Mononuclear cell (primary cell): ENCODE results near the gene DNAL1. TPM values are rescaled to one million over a fixed set of nuclear protein-coding genes. Genes with fewer than 3 reads are reported as not detected.
"Not testable (repeated sequence)": the region's sequence is repeated elsewhere in the genome, so short reads cannot be mapped to it uniquely, and the experiment has no call there.

ENCODE experiments used
- H3K27me3 ChIP-seq: 2 replicates; pipeline ENCODE4 v1.6.0; 2011; ENCODE audit warnings: low read length, control low read depth; ENCODE audit not compliant: insufficient read depth
- H3K4me1 ChIP-seq: 2 replicates; pipeline ENCODE4 v1.5.1; 2011; ENCODE audit warnings: mild to moderate bottlenecking, low read length, control low read depth; ENCODE audit not compliant: insufficient read depth
- H3K4me3 ChIP-seq: 2 replicates; pipeline ENCODE4 v1.5.1; 2011; ENCODE audit warnings: mild to moderate bottlenecking, low read length, moderate library complexity
- H3K9me3 ChIP-seq: 2 replicates; pipeline ENCODE4 v1.5.1; 2011; ENCODE audit warnings: low read depth, mild to moderate bottlenecking, control low read depth, low read length
- total RNA-seq: library from RNA; depleted of rRNA; stranded (reverse); fragments of >200 nt; gene quantifications from one replicate; pipeline ENCODE4 v1.2.3, GENCODE V29; 2012

DNAL1 gene
- total RNA-seq, 1 donor = 1.5 TPM

- Histone ChIP-seq H3K9me3 (no peaks in the 10 kb centered on the region), H3K27me3 (no peaks in the 10 kb centered on the region), H3K4me1 (no peaks in the 10 kb centered on the region), H3K4me3 (no peak overlapping the region)
These were observed 20.3 kb downstream of the DNAL1 start for GRCh38 chr14:73665130-73665529.

GRCh38 chr14:73666583-73666982, 21.8 kb downstream of the DNAL1 start:
- H3K9me3 ChIP-seq = no peaks in the 10 kb centered on the region
- H3K4me1 ChIP-seq = no peaks in the 10 kb centered on the region
- H3K4me3 ChIP-seq = no peak overlapping the region
- H3K27me3 ChIP-seq = no peaks in the 10 kb centered on the region

- Histone ChIP-seq H3K4me3 (no peak overlapping the region), H3K27me3 (no peaks in the 10 kb centered on the region), H3K4me1 (no peaks in the 10 kb centered on the region), H3K9me3 (no peaks in the 10 kb centered on the region)
These were observed 23.1 kb downstream of the DNAL1 start for GRCh38 chr14:73667854-73668253.

GRCh38 chr14:73674986-73675385, 30.2 kb downstream of the DNAL1 start:
- no peak overlapping the region for H3K4me3 ChIP-seq
- no peaks in the 10 kb centered on the region for H3K9me3 ChIP-seq
- no peaks in the 10 kb centered on the region for H3K4me1 ChIP-seq
- no peaks in the 10 kb centered on the region for H3K27me3 ChIP-seq

GRCh38 chr14:73678698-73679097, 33.9 kb downstream of the DNAL1 start:
- Histone ChIP-seq H3K4me1 (no peaks in the 10 kb centered on the region), H3K27me3 (no peaks in the 10 kb centered on the region), H3K9me3 (no peaks in the 10 kb centered on the region), H3K4me3 (no peak overlapping the region)

- Histone ChIP-seq H3K4me1 (no peaks in the 10 kb centered on the region), H3K4me3 (no peak overlapping the region), H3K27me3 (no peaks in the 10 kb centered on the region), H3K9me3 (no peaks in the 10 kb centered on the region)
These were observed 36.0 kb downstream of the DNAL1 start for GRCh38 chr14:73680821-73681220.

GRCh38 chr14:73684627-73685026, 39.8 kb downstream of the DNAL1 start:
- Histone ChIP-seq H3K27me3 (no peaks in the 10 kb centered on the region), H3K4me3 (no peak overlapping the region), H3K4me1 (no peaks in the 10 kb centered on the region), H3K9me3 (no peaks in the 10 kb centered on the region)

GRCh38 chr14:73685328-73685727, 40.5 kb downstream of the DNAL1 start:
- Histone ChIP-seq H3K4me3 (no peak overlapping the region), H3K27me3 (no peaks in the 10 kb centered on the region), H3K9me3 (no peaks in the 10 kb centered on the region), H3K4me1 (no peaks in the 10 kb centered on the region)

GRCh38 chr14:73686901-73687300, 42.1 kb downstream of the DNAL1 start:
- Histone ChIP-seq H3K27me3 (no peaks in the 10 kb centered on the region), H3K9me3 (no peaks in the 10 kb centered on the region), H3K4me1 (no peaks in the 10 kb centered on the region), H3K4me3 (no peak overlapping the region)

GRCh38 chr14:73694083-73694482, 49.3 kb downstream of the DNAL1 start:
- Histone ChIP-seq H3K27me3 (no peaks in the 10 kb centered on the region), H3K4me3 (no peak overlapping the region), H3K9me3 (no peaks in the 10 kb centered on the region), H3K4me1 (no peaks in the 10 kb centered on the region)

- Histone ChIP-seq H3K9me3 (no peaks in the 10 kb centered on the region), H3K4me3 (no peak overlapping the region), H3K27me3 (no peaks in the 10 kb centered on the region), H3K4me1 (no peaks in the 10 kb centered on the region)
These were observed 50.3 kb downstream of the DNAL1 start for GRCh38 chr14:73695082-73695481.

- no peaks in the 10 kb centered on the region for H3K27me3 ChIP-seq
- H3K9me3 ChIP-seq = no peaks in the 10 kb centered on the region
- H3K4me3 ChIP-seq = no peak overlapping the region
- H3K4me1 ChIP-seq = no peaks in the 10 kb centered on the region
These were observed 51.2 kb downstream of the DNAL1 start for GRCh38 chr14:73695997-73696396.

- no peaks in the 10 kb centered on the region for H3K27me3 ChIP-seq
- H3K9me3 ChIP-seq = no peaks in the 10 kb centered on the region
- H3K4me3 ChIP-seq = no peak overlapping the region
These were observed 51.9 kb downstream of the DNAL1 start for GRCh38 chr14:73696466-73697400.

GRCh38 chr14:73700325-73700724, 55.5 kb downstream of the DNAL1 start:
- Histone ChIP-seq H3K4me1 (no peaks in the 10 kb centered on the region), H3K9me3 (no peaks in the 10 kb centered on the region), H3K27me3 (no peaks in the 10 kb centered on the region), H3K4me3 (no peak overlapping the region)

More at GRCh38 chr14:73696466-73697400, 51.9 kb downstream of the DNAL1 start:
- H3K4me1 ChIP-seq = no peaks in the 10 kb centered on the region

GRCh38 chr14:73708076-73708475, 63.3 kb downstream of the DNAL1 start:
- H3K9me3 ChIP-seq, H3K4me3 ChIP-seq, H3K27me3 ChIP-seq: not testable (repeated sequence)
- peaks cover 19% of the 10 kb centered on the region for H3K4me1 ChIP-seq

- H3K9me3 ChIP-seq = no peaks in the 10 kb centered on the region
- peaks cover 4% of the 10 kb centered on the region for H3K27me3 ChIP-seq
- peaks cover 29% of the 10 kb centered on the region for H3K4me1 ChIP-seq
These were observed 65.2 kb downstream of the DNAL1 start for GRCh38 chr14:73709904-73710469.

More at GRCh38 chr14:73709904-73710469, 65.2 kb downstream of the DNAL1 start:
- H3K4me3 ChIP-seq = no peak overlapping the region
